GM18507 (cell line): ENCODE data around the gene FBXL17.
A peak's percentile ranks its signal among the peaks of the same experiment; 100 is the strongest.

Source experiments
- DNase-seq: peaks from one replicate; pipeline ENCODE4 v3.0.0; 2011; ENCODE audit warnings: low read depth; ENCODE audit not compliant: insufficient read length; ENCODE audit errors: extremely low spot score
- FAIRE-seq: peaks from 2 replicates; lab custom pipeline; 2011; peaks lifted over from hg19 to GRCh38; lab: Jason Lieb, UNC

FBXL17 gene

DNA sequence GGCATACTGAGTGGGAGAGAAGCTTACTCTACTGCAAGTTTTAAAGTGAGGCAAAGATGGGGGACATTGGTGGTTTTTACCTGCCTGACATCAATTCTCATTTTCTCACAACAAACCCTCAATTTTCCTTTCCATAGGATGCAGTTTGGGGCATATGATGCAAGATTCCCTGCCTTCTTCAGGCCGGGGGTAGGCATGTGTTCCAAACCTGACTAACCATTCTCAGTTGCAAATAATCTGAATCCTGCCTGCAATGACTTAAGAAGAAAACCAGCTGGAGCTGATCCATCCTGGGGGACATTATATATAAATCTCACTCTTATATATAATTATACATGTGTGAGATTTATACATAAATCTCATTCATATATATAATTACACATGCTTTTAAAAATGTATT is 487.5 kb downstream of the FBXL17 start:
- no peak for FAIRE-seq

DNA sequence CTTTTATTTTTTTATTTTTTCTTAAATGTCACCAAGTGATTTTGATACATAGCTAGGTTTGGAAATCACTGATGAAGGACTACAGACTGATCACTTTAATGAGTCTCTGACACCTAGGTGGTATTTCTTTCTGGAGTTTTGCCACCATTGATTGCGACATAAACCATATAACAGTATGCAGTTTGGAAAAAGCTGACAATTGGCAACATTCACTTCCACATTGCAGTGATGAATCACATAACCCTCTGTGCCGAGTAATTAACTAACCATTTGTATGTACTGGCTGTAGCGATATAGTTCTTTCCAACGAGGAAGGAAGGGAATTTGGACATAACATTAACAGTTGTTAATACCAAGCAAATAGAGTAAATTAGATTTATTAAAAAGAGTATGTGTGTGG is 488.3 kb downstream of the FBXL17 start:
- no peak for DNase-seq

More for the DNA sequence above, 487.5 kb downstream of the FBXL17 start:
- no peak for DNase-seq

DNA sequence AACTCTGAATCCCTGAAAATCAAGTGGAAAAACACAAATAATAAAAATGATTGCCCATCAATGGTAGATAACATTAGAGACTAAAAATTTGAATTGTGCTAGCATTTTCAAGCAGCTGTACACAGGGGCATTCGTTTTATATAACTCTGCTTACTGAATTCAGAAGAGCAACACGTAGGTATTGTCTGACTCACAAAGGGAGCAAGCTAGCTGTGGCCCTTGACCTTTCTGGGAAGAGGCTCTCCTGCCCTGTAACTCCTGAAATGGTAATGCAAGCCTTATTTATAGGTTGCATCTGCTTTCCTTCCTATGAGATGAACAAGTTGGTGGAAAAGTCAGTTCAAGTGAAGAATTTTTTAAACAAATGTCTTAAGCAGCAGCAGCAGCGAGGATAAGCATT is 492.5 kb downstream of the FBXL17 start:
- FAIRE-seq (no peak), DNase-seq (no peak)

More for the DNA sequence above, 488.3 kb downstream of the FBXL17 start:
- no peak for FAIRE-seq

DNA sequence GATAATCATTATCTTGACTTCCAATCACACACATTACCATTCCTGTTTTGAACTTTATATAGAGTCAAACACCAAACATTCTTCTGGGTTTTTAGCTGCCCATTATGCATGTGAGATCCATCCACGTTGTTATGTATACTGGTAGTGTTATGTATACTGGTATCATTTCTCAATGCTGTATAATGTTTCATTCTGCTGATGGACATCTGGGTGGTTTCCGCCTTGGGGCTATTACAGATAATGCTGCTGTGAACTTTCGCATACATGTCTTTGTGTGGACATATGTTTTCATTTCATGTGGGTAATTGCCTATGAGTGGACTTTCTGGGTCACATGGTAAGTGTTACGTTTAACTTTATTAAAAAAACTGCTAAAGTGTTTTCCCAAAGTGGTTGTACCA is 493.4 kb downstream of the FBXL17 start:
- no peak for FAIRE-seq

DNA sequence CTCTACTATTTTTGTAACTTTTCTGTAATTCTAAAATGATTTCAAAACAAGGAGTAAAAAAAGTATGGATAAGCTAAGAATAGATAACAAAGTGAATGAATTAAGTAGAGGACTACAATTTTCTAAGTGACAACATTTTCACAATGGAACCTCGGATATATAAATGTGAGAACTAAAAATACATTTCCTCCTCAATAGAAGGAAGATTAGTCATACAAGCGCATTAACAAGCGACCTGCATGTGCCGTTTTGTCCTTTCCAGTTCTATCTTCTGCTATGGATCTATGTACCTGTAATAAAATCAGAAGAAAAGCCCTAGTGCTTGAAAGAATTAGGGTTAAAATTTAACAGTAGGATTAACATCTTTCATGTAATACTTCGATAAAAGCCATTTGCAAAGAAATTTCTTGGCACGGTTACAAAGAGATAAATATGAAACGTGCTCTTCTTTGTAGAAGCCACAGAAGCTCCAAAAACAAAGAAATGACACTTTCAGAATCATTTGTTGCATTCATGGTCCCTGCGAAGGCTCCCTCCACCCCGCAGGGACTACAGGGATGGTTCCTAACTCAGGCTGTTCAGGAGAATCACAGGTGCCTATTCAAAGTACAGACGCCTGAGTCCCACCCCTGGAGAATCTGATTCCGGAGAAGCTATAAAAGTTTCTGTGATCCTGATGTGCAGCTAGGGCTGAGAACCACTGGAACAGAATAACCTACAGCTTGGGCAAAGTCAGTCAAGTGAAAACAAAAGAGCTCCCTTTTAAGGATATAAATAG is 494.5 kb downstream of the FBXL17 start:
- FAIRE-seq, result no peak
- DNase-seq, result no peak

More for the DNA sequence above, 493.4 kb downstream of the FBXL17 start:
- DNase-seq, result no peak

DNA sequence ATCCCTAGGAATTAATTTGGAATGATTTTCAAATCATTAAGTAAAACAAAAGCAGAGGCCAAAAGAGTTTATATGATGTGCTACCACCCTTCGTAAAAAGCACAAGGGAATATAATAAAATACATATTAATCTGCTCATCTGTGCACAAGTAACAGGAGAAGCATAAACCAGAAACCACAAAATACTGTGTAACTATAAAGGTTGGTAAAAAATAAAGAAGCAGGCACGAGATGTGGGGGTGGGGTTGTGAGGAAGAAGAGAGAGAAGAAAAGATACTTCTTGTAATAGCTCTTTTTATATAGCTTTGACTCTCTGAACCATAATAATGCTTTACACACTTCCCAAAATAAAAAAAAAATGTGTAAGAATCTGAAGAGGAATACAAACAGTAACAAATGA is 496.3 kb downstream of the FBXL17 start:
- DNase-seq (no peak), FAIRE-seq (no peak)

DNA sequence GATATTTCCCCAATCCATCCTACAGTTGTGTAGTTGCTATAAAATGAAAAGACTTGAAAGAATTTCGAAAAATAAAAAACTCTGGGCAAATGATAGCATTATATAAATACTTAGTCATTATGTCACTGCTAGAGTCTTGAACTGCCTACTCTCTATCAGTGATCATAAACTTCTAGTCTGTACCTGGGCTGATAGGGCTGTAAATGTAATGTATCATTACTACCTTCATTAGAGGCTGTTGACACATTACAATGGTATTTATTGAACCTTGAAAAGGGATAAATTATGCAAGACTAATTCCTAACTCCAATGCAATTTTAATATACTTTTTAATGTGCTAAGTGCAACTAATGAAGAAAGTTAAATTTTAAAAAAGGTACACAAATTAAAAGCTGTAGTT is 497.0 kb downstream of the FBXL17 start:
- DNase-seq (no peak), FAIRE-seq (no peak)

DNA sequence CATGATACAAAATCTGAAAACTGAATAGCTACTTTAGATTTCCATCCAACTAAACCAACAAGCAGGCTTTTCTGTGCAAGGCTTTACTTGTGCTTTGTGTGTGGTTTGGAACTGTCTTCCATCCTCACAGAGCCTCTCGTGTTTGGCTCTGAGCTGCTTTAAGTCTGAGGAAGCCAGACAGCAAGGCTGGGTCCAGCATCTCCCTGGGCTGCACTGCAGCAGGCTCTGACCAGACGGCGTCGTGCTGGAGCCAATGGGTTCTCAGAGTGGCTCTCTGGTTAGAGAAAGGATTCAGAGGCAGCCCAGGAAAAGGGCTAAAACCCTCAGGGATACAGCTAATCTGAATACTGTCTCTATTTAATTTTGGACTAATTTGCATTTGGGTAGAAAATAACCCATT is 503.2 kb downstream of the FBXL17 start:
- no peak for FAIRE-seq
- no peak for DNase-seq

DNA sequence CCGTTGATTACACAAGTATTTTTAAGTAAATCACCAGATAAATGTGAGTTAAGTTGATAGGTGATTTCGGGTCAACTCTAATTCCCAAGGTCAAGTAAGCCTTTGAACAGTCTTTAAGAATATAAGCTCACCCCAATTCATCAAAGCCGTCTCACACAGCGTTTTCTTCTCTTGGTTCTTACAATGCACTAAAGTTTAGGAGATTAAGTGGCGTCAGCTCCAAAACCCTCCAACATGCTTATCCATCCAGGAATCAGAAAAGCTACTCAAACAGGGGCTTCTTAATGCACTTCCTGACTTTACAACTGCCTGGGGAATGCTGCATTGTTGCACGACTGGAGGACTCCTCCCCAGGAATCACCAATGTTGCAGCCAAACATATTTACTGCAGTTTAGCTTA is 505.0 kb downstream of the FBXL17 start:
- DNase-seq, result no peak
- FAIRE-seq, result no peak

DNA sequence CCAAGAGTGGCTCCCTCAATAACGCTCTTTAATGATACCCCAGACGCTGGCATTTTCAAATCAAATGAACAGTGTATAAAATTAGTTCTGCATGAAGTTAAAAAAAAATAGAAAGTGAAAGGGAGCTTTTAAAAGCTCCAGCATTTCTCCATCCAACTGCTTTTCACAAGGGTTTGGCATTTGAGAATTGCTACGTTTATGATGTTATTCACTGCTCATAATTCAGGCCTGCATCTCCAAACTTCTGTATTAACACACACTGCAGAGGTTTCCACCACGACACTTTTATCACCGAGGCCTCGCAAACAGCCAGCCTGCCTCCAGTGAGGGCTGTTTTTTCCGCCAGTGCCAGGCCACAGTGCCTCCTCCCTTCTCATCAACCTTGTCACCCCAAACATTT is 505.6 kb downstream of the FBXL17 start:
- no peak for DNase-seq
- FAIRE-seq, result no peak

DNA sequence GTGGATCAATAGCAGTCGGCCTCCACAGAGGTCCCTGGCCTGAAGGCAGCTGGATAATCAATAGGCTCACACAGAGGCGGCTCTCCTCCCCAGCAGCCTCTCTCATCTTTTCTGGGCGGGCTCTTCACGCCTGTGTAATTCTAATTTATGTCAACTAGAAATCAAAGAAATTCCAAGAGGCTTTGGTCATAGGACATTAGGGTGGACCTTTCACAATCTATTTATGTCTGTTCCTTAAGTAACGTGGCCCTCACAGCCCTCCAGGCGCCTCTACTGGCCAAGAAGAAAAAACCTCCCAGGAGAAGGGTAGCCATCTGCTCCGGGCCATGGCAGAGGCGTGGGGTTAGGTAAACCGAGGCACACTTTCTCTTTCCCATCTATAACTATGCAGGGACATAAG is 506.1 kb downstream of the FBXL17 start:
- DNase-seq, result no peak

DNA sequence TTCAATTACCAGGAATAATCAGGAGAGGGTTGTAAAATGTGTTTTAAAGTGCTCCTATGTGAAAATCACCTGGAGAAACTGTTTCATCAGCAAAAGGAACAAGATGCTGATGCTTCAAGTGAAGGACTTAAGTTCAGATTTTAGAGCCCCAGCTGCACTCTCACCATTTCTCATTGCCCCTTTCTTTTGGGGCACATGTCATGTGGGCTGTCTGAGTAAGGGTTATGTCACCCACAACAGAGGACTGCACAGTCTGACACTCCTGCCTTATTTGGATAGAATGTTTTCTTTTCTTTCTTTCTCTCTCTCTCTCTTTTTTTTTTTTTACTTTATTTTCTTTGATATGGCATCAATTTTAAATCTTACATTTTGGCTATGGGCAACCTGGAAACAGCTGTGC is 507.1 kb downstream of the FBXL17 start:
- no peak for FAIRE-seq
- DNase-seq, result no peak

More for the DNA sequence above, 506.1 kb downstream of the FBXL17 start:
- no peak for FAIRE-seq

DNA sequence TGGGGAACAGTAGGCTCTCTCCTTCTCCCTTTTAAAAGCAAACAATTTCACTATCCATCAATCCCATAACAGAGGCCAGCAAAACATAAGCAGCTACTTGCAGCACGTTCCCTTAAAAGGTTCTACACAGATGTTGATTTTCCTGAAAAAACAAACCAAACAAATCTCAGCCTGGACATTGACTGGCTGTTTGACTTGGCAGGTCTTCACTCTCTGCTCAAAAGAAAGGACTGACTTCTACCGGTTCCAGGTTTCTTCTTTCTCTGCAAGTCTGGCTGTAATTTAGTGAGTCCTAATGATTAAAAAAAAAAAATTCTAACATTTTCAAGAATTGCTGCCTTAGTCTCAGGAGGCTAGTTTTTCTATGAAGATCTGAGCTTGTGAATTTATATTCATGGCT is 508.0 kb downstream of the FBXL17 start:
- FAIRE-seq (no peak), DNase-seq (no peak)

DNA sequence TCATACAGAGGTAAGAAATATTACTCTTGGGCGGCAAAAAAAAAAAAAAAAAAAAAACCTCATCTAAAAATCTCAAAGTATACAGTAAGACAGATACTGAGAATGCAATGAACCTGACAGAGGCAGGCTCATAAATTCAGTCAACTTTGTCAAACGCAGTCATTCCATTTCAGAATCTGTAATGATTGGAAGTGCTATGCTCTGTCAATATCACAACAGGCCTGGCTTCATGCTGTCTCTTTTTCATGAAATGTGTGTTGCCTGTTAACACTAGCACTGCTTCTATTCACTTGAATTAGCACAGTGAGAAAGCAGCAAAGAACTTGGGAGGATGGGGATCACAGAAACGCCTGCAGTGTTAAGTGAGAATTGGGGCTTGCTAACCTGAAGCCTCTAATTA is 510.9 kb downstream of the FBXL17 start:
- no peak for FAIRE-seq
- DNase-seq, result no peak

DNA sequence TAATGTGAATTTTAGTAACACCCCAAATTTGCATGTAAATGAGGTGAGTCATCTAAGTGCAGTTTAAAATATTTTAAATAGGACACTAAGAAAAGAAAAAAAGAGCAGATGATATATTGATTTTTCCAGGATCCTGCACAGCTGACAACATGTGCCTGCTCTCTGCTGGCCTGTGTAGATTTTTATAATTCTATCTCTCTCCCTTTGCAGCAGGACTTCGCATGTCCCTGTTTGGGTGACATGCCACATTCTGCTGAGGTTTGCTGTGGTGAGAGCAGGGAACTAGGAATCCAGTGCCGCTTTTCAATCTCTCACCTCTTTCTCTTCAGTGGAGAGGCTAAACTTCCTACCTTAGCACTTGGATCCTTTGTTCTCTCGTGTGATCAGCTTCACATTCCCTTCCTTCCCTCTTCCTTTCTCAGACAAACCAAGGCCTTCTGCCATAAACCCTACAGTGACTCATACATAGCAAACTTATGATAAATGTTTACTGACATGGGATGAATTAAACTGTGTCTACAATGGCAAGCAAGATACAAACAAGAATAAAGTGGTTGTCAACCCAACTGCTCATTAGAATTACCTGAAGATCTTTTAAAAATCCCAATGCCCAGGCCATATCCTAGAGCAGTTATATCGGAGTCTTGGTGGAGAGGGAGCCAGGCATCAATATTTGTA is 512.3 kb downstream of the FBXL17 start:
- FAIRE-seq (no peak), DNase-seq (no peak)

DNA sequence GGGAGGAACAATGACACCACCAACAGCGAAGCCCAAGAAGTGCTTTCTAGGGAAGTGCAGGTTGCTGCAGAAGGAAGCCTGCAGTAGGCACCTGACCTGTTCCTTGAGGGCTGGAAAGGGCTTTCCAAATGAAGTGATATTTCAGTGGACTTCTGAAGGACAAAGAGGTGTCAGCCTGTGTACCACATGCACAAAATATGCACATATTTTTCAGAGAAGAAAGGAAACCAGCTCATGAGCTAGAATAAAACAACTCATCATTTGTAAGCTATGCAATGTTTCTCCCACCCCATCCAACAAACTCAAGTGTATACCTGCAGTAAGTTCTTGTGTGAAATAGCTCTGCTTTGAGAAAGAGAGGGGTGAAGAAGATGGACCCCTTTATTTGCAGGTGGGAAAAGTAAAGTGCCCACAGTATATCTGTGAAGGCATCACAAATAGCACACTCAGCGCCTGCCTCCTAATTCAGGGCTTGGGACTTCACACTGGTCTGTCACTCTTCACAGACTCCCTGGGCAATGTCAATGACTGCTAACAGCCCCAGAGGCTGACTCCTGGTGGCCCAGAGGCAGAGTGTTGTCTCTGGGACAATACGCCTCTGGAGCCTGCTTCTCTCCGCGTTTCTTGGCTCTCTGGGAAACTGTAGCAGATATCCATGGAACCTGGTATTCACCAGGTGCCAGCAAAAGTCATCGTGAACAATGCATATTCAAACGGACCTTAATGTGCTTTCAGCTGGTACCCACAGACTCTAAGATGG is 513.1 kb downstream of the FBXL17 start:
- no peak for FAIRE-seq
- DNase-seq, result no peak

DNA sequence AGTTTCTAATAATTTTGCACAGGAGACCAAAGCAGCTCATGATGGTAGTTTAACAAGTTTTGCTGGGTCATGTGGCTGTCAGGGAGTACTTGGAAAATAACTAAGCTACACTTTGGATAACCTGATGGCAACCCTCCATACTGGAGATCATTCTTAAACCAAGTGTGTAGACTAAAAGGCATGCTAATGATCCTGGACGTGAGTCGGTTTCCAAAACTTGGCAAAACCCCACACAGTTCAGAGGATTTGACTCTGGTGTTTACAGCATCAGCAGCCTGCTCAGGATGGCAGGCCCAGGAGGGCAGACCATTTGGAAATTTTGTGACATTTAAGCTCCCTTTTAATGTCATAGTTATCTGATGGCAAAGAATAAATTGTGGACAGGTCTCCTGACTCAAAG is 514.6 kb downstream of the FBXL17 start:
- FAIRE-seq, result no peak
- DNase-seq, result no peak

DNA sequence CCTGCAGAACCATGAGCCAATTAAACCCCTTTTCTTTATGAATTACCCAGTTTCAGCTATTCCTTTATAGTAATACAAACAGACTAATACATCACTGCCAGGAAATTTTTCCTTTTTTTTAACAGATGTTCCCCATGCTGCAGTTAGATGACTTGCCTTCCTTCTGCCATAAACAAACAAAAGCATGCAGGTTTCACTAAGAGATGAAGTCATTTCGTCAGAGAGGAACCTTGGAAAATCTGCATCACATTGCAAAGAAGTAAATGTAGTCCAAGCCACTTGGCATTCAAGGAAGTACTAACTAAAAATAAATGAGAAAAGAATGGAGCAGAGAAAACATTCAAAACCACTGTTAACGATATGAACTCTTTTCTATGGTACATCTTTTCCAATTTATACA is 517.1 kb downstream of the FBXL17 start:
- FAIRE-seq, result no peak
- no peak for DNase-seq

DNA sequence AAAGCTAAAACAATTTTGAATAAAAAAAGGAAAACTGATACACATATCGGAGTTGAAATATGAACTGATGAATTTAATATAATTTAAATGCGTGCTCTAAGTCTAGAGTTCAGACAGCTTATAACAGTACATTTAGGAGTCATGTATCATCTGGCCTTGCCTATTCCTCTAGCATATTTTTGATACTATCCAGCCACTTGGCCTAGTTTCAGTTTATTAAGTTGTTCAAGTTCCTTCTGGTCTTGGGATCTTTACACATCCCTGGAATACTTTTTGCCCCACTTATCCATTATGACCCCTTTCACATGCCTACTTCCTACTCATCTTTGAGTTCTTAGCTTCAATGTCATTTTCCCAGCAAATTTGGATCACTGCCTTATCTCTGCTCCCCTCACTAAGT is 518.8 kb downstream of the FBXL17 start:
- FAIRE-seq, result no peak
- no peak for DNase-seq

DNA sequence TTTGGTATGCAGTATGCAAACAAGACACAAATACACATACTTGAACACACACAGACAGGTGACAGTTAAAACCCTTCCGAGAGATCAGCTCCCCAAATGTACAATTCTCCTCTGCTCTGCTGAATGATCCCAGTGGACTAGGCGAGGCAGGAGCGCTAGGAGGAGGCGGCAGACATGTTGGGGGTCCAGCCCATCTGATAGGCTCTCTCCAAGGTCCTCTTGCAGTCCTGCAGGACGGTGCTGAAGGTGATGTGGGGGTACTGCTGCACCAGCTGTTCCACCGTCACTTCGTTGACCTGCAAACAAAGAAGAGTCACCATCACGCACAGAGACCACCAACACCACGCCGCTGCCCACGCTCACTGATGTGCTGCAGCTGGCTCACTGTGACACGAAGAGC is 520.3 kb downstream of the FBXL17 start:
- DNase-seq (no peak), FAIRE-seq (no peak)

DNA sequence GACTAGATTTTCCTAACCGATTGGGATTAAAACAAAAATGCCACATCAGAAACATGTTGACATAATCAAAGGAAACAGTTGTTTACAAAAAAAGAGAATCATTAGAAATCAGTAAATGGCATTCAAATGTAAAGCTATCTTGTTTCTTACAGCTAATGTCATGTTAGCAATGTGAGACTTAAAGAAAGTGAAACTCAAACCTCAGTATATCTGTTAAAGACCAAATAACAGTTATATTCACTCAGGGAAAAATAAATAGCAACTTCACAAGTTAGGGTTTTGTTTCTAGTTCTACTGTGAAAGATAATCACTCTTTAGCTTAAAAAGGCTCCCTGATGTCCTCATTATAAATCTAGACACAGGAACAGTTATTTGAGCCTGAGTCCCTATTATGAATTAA is 521.9 kb downstream of the FBXL17 start:
- no peak for DNase-seq
- FAIRE-seq, result peak; percentile 61
